GM06990 (cell line): ENCODE data around the gene AUTS2.

Source experiments
- DNase-seq: peaks from one replicate; pipeline ENCODE4 v3.0.0-alpha.2; 2011; ENCODE audit not compliant: insufficient read length; ENCODE audit errors: extremely low read depth
- H3K27me3 ChIP-seq: replicated peaks from 2 replicates; pipeline ENCODE4 v1.6.0; 2011; ENCODE audit warnings: low read length; ENCODE audit not compliant: control insufficient read depth, insufficient read depth
- H3K36me3 ChIP-seq: 2 replicates; pipeline ENCODE4 v1.5.1; 2011; ENCODE audit warnings: low read length; ENCODE audit not compliant: control insufficient read depth, insufficient read depth
- H3K4me3 ChIP-seq: replicated peaks from 2 replicates; pipeline ENCODE4 v1.5.1; 2011; ENCODE audit warnings: low read depth, mild to moderate bottlenecking, control low read depth, low read length
- TF ChIP-seq, protein P1 (sequence below): IDR thresholded peaks from 2 replicates; pipeline ENCODE4 v1.5.1; 2011; ENCODE audit warnings: low read length, control low read depth, mild to moderate bottlenecking, inconsistent platforms; ENCODE audit not compliant: insufficient read depth, poor library complexity, severe bottlenecking

Gene AUTS2

DNA sequence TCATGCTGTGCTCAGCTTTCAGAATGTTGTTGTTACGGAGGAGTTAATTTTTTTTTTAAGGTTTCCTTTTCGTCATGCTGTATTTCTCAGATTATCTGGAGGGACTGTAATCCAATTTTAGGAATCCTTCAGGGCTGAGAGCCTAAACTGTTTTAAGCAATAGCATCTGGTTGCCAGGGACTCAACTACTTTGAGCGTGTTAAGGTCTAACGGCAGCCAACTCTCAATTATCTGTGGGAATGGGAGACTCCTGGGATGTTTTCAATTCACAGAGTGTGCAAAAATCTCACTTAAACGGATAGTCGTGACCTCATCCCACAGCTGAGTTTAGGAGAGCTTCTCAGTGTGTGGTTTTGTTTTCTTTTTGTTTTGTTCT is 291.7 kb downstream of the AUTS2 start:
- no peak for DNase-seq
- Histone ChIP-seq H3K27me3 (no peaks in the 10 kb centered on the region), H3K36me3 (no peaks in the 10 kb centered on the region), H3K4me3 (no peak overlapping the region; the same call in 1 of the 2 replicates)
- TF ChIP-seq, protein P1, sequence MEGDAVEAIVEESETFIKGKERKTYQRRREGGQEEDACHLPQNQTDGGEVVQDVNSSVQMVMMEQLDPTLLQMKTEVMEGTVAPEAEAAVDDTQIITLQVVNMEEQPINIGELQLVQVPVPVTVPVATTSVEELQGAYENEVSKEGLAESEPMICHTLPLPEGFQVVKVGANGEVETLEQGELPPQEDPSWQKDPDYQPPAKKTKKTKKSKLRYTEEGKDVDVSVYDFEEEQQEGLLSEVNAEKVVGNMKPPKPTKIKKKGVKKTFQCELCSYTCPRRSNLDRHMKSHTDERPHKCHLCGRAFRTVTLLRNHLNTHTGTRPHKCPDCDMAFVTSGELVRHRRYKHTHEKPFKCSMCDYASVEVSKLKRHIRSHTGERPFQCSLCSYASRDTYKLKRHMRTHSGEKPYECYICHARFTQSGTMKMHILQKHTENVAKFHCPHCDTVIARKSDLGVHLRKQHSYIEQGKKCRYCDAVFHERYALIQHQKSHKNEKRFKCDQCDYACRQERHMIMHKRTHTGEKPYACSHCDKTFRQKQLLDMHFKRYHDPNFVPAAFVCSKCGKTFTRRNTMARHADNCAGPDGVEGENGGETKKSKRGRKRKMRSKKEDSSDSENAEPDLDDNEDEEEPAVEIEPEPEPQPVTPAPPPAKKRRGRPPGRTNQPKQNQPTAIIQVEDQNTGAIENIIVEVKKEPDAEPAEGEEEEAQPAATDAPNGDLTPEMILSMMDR, result no peak

DNA sequence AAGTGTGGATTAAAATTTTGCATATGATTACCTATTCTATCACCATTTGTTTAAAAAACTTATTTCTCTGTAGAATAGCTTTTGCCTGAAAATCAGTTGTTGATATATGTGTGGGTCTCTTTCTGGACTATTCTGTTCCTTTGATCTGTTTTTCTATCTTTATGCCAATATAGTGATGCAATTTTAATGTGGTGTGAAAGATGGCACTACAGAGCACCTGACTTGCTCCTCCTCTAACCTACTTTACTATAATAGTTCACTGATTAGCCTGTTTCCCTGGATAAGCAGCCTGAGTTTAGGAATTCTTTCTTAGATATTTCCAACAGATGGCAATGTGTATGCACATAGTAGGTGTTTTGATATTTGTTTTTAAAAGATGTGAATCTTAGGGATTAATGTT is 294.5 kb downstream of the AUTS2 start:
- Histone ChIP-seq H3K36me3 (no peaks in the 10 kb centered on the region), H3K27me3 (no peaks in the 10 kb centered on the region), H3K4me3 (no peak overlapping the region)
- TF ChIP-seq, protein P1, result no peak
- no peak for DNase-seq

DNA sequence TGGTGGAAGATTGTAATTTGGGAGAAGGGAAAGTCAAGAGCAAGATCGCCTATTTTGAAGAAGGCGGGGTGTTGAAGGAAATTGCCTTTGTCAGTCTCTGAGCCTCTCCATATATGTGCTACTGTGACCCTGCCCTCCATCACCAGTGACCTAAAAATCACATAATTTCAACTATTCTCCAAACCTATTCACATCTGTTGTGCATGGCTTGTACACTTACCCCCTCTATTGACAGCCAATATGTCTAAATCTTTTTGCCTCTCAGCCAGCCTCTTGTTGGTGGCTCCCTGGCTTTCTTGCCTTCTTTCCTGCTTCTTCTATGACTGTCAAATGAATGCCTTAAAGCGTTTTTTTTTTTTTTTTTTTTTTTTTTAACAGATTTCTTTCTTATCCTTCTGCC is 295.6 kb downstream of the AUTS2 start:
- H3K4me3 ChIP-seq, result no peak overlapping the region
- no peaks in the 10 kb centered on the region for H3K27me3 ChIP-seq
- H3K36me3 ChIP-seq, result no peaks in the 10 kb centered on the region
- TF ChIP-seq, protein P1, result peak; percentile 59
- DNase-seq, result no peak

GRCh38 chr7:69895446-69895845 is 297.2 kb downstream of the AUTS2 start:
- TF ChIP-seq, protein P1, result no peak
- Histone ChIP-seq H3K36me3 (no peaks in the 10 kb centered on the region), H3K4me3 (no peak overlapping the region), H3K27me3 (no peaks in the 10 kb centered on the region)
- DNase-seq, result no peak

- H3K27me3 ChIP-seq, result no peaks in the 10 kb centered on the region
- TF ChIP-seq, protein P1, result no peak
- H3K36me3 ChIP-seq, result no peaks in the 10 kb centered on the region
- no peak for DNase-seq
- H3K4me3 ChIP-seq, result no peak overlapping the region
Observed at GRCh38 chr7:69896121-69896520, 297.8 kb downstream of the AUTS2 start.

GRCh38 chr7:69898189-69898588 is 299.9 kb downstream of the AUTS2 start:
- TF ChIP-seq, protein P1, result no peak
- DNase-seq, result no peak
- H3K4me3 ChIP-seq, result no peak overlapping the region

More at GRCh38 chr7:69898189-69898588, 299.9 kb downstream of the AUTS2 start:
- Histone ChIP-seq H3K27me3 (no peaks in the 10 kb centered on the region), H3K36me3 (no peaks in the 10 kb centered on the region)
